Skeletal muscle cell (primary cell): ENCODE data around the gene NR2F6.

Source experiments
- DNase-seq: peaks from one replicate; pipeline ENCODE4 v3.0.0-alpha.2; 2010; ENCODE audit warnings: low read depth
- H3K4me3 ChIP-seq: 2 replicates; pipeline ENCODE4 v1.5.1; 2011; ENCODE audit warnings: low read depth, mild to moderate bottlenecking, control low read depth, low read length, moderate library complexity

Gene NR2F6

DNA sequence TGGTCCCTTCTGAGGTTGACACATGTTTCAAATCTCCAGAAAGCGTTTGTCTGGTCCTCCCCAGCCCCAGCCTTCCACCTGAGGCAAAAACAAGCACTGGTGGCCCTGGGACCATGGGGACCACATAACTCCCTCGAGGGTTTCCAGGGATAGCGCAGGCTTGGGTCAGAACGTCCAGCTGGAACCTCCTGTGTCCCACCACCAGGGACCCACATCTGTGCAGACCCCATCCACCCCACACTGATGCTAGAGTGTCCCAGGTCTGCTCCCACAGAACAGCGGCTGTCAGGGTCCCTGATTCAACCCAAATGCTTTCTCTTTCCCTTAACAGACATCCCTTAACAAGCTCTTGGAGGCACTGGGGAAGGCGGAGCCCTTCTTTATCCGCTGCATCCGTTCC, 60.1 kb downstream of the NR2F6 start:
- no peak overlapping the region for H3K4me3 ChIP-seq
- no peak for DNase-seq

- H3K4me3 ChIP-seq = no peak overlapping the region
- DNase-seq = no peak
Observed at GRCh38 chr19:17184371-17184841, 61.3 kb downstream of the NR2F6 start.

DNA sequence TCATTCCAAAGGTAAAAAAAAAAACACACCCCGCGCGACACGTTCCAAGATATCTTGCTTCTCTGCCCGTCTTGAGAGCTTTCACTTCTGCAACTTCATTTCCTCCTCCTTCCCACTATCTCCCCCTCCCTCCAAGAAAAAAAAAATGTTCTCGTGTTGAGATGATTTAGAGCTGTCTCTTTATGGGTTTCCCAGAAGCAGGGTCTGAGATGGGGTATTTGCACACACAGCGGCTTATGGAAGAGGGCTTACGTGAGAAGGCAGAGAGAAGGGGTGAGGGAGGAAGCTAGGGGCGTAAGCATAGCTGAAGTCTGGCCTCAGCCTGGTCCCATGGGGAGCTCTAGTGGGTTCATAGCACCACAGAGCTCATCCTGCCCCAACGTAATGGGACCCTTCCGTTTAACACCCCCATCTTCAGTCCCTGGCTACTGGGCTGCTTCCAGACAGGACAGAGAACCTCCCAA, 61.8 kb downstream of the NR2F6 start:
- no peak overlapping the region for H3K4me3 ChIP-seq
- DNase-seq = peak; percentile 19

DNA sequence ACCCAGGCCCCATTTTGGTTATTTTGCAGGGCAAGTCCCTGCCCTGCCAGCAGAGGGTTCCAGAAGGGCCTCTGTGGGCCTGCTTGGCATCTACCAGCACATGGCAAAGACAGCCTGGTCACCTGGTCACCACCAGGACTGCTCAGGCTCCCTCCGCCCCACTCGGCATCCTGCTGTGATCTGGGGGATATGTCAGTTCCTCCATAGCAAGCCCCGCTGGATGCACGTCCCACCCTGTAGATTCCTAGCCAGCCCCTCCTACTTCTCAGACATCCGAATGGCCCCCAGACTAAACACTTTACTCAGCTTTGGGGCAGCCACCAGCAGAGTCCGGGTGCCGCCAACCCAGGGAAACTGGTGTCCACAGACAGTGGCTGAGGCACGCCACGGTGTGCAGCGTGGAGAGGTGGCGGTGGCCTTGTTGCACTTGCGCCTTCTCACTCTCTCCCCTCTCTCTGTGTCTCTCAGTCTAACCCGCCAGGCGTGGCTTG, 62.4 kb downstream of the NR2F6 start:
- no peak overlapping the region for H3K4me3 ChIP-seq
- DNase-seq = no peak
